Vagina (tissue), 2 donors: Measurements from ENCODE around the gene ANAPC15.
"Not testable (repeated sequence)": the region's sequence is repeated elsewhere in the genome, so short reads cannot be mapped to it uniquely, and the experiment has no call there.

Source experiments
- CTCF ChIP-seq, 3 experiments: fragments of 450-650 bp in 2 of 3; fragments of 200-600 bp in 1 of 3; sonication (generic) in 1 of 3; IDR thresholded peaks; one replicate each; pipeline ENCODE4 v1.5.1; 2017 to 2019; ENCODE audit warnings: antibody characterized with exemption in 3 of 3, mild to moderate bottlenecking in 2 of 3, moderate library complexity in 2 of 3
- POLR2A ChIP-seq, 2 donors: fragments of 450-650 bp; IDR thresholded peaks; one replicate each; pipeline ENCODE4 v1.6.1; 2017; ENCODE audit warnings: antibody characterized with exemption in 2 of 2, mild to moderate bottlenecking in 2 of 2, moderate library complexity in 2 of 2

GRCh38 chr11:72135473-72135872, 23.0 kb upstream of the ANAPC15 start, which contains the start of gene FOLR3:
- not testable (repeated sequence) for TF ChIP-seq POLR2A, CTCF (IDR thresholded peaks at IDR 0.05)
